ENCODE measurements around the gene TMC4.

TMC4 gene

DNA sequence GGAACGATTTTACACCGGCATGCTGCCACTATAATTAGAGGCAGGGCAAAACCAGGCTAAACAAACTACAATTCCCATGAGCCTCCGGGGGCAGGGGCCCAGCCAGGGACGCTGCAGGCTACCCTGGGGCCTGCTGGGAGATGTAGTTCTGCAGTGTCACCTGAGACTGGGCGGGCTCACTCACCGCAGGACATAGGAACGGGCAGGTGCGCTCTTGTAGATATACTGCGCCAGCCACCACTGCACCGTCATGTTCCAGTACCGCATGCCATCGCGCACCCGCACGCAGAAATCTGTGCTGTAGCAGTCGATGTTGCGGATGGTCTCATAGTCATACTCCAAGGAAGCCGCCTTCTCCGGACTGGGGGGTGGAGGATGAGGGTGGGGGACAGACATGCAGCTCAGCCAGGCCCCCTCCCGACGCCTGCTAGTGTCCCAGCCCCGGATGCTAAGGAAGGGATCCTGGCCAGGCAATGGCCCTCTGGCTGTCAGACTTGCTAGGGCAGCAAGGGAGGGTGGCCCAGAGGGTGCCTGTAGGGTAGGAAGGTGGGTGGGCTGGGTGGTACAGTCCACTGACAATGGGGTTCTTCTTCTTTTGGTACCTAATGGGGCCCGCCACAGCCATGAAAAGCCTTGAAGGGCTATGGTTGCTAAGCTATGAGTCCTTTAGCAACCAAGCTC, 5.8 kb upstream of the TMC4 start:
- no peak for TF ChIP-seq TCF12 (IDR thresholded peaks at IDR 0.05; ENCODE audit: low read depth)
- no peak for TF ChIP-seq TAF1 (IDR thresholded peaks at IDR 0.05; ENCODE audit: low read depth)
- TF ChIP-seq, protein P1, sequence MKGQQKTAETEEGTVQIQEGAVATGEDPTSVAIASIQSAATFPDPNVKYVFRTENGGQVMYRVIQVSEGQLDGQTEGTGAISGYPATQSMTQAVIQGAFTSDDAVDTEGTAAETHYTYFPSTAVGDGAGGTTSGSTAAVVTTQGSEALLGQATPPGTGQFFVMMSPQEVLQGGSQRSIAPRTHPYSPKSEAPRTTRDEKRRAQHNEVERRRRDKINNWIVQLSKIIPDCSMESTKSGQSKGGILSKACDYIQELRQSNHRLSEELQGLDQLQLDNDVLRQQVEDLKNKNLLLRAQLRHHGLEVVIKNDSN (IDR thresholded peaks at IDR 0.05): peak; percentile 41; the same call in 1 of the 2 replicates
- no peak for TF ChIP-seq CREB1 (IDR thresholded peaks at IDR 0.05; ENCODE audit: low read depth)

DNA sequence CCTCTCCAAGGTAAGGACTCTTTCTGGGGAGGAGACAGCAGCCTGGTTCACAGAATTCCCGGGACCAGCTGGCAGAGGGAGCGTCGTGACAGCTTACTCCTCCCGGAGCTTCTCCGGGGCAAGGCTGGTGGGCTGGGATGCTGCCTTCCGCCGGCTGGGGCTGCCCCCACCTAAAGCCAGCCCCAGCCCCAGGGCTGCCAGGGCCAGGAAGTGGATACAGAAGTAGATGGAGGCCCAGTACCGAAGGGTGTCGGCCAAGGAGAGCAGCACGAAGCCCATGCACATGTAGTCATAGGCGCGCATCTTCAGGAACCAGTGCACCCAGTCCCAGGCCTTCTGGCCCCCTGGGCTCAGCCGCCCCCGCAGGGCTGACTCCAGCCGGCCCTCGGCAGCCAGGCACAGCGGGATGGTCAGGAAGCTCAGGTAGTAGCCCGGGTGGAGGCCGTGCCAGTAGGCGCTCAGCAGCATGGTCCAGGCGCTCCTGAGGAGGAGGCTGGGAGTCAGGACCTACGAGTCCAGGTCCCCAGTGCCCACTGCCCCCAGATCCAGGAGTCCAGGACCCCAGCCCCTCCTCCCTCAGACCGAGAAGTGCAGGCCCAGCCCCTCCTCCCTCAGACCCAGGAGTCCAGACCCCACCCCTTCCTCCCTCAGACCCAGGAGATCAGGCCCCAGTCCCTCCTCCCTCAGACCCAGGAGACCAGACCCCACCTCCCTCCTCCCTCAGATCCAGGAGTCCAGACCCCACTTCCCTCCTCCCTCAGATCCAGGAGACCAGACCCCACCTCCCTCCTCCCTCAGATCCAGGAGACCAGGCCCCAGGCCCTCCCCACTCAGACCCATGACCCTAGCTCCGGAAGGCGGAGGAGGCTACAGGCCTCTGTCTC, 1.2 kb upstream of the TMC4 start:
- no peak for TF ChIP-seq EP300 (IDR thresholded peaks at IDR 0.05; ENCODE audit: borderline replicate concordance)
- no peak for TF ChIP-seq YY1 (IDR thresholded peaks at IDR 0.05; ENCODE audit: low read depth)
- TF ChIP-seq, protein P2, sequence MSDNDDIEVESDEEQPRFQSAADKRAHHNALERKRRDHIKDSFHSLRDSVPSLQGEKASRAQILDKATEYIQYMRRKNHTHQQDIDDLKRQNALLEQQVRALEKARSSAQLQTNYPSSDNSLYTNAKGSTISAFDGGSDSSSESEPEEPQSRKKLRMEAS (IDR thresholded peaks at IDR 0.05): no peak
- TF ChIP-seq, protein P1 (IDR thresholded peaks at IDR 0.05): no peak
- no peak for TF ChIP-seq NFIC (IDR thresholded peaks at IDR 0.05)
- TF ChIP-seq TAF1 (IDR thresholded peaks at IDR 0.05; ENCODE audit: low read depth): no peak
- no peak for TF ChIP-seq RAD21 (IDR thresholded peaks at IDR 0.05; ENCODE audit: low read depth)
- TF ChIP-seq CEBPB (IDR thresholded peaks at IDR 0.05): no peak
- no peak for TF ChIP-seq CREB1 (IDR thresholded peaks at IDR 0.05; ENCODE audit: low read depth)
- TF ChIP-seq ZBTB7A (IDR thresholded peaks at IDR 0.05; ENCODE audit: low read depth): no peak
- no peak for TF ChIP-seq TEAD4 (IDR thresholded peaks at IDR 0.05)
- TF ChIP-seq TCF12 (IDR thresholded peaks at IDR 0.05; ENCODE audit: low read depth): no peak
- TF ChIP-seq FOXM1 (IDR thresholded peaks at IDR 0.05; ENCODE audit: borderline replicate concordance, low read depth): no peak

DNA sequence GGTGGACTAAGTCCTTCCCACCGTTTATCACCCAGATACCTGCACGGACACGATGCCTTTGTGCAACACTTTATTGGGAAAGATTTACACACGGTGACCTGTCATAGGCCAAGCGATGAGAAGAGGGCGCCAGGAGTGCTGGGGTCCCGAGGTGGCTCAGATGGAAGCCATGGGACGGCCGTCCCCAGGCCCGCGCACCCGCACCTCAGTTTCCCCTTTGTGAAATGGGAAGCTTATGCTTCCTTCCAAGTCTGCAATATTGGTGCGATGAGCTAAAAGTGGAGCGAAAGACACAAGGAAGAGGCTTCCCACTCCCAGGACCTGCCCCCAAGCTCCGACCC, 369 bp upstream of the TMC4 start:
- TF ChIP-seq FOXM1 (IDR thresholded peaks at IDR 0.05; ENCODE audit: borderline replicate concordance, low read depth): no peak

DNA sequence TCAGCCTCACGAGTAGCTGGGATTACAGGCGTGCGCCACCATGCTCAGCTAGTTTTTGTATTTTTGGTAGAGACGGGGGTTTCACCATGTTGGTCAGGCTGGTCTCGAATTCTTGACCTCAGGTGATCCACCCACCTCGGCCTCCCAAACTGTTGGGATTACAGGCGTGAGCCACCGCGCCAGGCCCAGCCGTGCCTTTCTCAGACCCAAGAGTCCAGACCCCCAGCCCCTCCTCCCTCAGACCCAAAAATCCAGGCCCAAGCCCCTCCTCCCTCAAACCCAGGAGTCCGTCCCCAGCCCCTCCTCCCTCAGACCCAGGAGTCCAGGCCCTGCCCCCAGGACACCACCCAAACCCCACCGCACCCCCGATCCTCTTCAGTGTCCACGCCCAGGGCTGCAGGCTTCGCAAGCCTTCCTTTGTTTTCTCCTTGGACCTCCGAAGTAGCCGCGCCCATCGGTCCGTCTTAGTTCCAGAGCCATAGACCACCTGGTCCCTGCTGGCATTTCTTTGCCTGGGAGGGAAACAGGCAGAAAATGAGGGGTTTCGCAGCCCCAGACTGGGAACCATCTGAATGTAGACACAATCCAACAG, 3.7 kb downstream of the TMC4 start:
- no peak for TF ChIP-seq FOXM1 (IDR thresholded peaks at IDR 0.05; ENCODE audit: borderline replicate concordance, low read depth)
- TF ChIP-seq TEAD4 (IDR thresholded peaks at IDR 0.05): no peak
- TF ChIP-seq EGR1 (IDR thresholded peaks at IDR 0.05): no peak
- TF ChIP-seq YY1 (IDR thresholded peaks at IDR 0.05; ENCODE audit: low read depth): no peak
- TF ChIP-seq TCF12 (IDR thresholded peaks at IDR 0.05; ENCODE audit: low read depth): no peak
- no peak for TF ChIP-seq CREB1 (IDR thresholded peaks at IDR 0.05; ENCODE audit: low read depth)
- TF ChIP-seq, protein P2 (IDR thresholded peaks at IDR 0.05): no peak

DNA sequence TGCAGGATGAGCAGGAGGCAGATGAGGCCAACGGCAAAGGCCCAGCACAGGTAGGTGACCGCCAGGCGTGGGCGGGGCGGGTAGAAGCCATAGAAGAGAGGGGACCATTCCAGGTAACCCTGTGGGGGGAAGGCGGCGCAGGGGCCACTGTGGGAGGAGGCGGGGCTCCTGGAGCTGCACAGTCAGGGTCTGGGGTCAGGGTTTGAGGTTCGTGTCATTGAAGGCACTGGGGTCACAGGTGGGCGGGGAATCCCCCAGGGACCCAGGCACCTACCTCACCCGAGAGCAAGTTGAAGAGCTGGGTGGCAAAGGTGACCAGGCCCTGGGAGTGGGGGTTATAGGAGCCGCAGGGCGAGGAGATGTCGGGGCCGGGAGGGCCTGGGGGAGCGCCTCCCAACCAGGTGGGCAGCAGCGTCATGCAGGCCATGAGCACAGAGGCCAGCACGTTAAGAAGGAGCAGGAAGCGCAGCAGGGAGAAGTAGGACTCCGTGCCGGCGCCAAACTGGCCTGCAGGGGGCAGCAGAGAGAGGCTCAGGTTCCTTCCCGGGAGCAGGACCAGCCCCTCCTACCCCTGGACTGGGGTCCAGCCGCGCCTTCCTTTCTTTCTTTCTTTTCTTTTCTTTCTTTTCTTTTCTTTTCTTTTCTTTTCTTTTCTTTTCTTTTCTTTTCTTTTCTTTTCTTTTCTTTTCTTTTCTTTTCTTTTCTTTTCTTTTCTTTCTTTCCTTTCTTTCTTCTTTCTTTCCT, 4.6 kb downstream of the TMC4 start:
- TF ChIP-seq RAD21 (IDR thresholded peaks at IDR 0.05; ENCODE audit: low read depth) (peak; percentile 62), CEBPB (IDR thresholded peaks at IDR 0.05) (no peak), TAF1 (IDR thresholded peaks at IDR 0.05; ENCODE audit: low read depth) (no peak), YY1 (IDR thresholded peaks at IDR 0.05; ENCODE audit: low read depth) (no peak), NFIC (IDR thresholded peaks at IDR 0.05) (no peak)
- TF ChIP-seq, protein P1 (IDR thresholded peaks at IDR 0.05): no peak

DNA sequence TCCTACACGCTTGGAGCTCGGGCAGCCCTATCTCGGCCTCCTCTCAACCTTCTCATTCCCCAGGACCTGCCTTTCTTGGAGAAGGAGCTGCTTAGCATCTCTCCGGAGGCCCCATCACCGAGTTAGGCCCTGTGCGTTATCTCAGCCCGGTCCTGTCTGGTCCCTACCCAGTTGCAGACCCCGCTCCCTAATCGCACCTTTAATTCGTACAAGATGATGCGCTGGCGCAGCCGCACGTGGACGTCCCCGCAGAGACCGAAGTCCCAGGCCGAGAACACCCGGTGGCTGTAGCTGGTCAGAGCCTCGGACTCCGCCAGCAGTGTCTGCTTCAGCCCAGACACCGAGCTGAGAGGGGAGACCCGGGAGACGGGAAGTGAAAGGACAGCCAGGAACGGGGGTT, 7.7 kb downstream of the TMC4 start:
- TF ChIP-seq TCF12 (IDR thresholded peaks at IDR 0.05; ENCODE audit: low read depth) (no peak), RAD21 (IDR thresholded peaks at IDR 0.05; ENCODE audit: low read depth) (no peak), NFIC (IDR thresholded peaks at IDR 0.05) (no peak), TAF1 (IDR thresholded peaks at IDR 0.05; ENCODE audit: low read depth) (no peak), CEBPB (IDR thresholded peaks at IDR 0.05) (no peak)
- TF ChIP-seq, protein P3, sequence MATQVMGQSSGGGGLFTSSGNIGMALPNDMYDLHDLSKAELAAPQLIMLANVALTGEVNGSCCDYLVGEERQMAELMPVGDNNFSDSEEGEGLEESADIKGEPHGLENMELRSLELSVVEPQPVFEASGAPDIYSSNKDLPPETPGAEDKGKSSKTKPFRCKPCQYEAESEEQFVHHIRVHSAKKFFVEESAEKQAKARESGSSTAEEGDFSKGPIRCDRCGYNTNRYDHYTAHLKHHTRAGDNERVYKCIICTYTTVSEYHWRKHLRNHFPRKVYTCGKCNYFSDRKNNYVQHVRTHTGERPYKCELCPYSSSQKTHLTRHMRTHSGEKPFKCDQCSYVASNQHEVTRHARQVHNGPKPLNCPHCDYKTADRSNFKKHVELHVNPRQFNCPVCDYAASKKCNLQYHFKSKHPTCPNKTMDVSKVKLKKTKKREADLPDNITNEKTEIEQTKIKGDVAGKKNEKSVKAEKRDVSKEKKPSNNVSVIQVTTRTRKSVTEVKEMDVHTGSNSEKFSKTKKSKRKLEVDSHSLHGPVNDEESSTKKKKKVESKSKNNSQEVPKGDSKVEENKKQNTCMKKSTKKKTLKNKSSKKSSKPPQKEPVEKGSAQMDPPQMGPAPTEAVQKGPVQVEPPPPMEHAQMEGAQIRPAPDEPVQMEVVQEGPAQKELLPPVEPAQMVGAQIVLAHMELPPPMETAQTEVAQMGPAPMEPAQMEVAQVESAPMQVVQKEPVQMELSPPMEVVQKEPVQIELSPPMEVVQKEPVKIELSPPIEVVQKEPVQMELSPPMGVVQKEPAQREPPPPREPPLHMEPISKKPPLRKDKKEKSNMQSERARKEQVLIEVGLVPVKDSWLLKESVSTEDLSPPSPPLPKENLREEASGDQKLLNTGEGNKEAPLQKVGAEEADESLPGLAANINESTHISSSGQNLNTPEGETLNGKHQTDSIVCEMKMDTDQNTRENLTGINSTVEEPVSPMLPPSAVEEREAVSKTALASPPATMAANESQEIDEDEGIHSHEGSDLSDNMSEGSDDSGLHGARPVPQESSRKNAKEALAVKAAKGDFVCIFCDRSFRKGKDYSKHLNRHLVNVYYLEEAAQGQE (IDR thresholded peaks at IDR 0.05; ENCODE audit: low read depth): no peak

Measured in Ishikawa (cell line).